ENCODE results near the gene CHAD.
"Not testable (repeated sequence)": the region's sequence is repeated elsewhere in the genome, so short reads cannot be mapped to it uniquely, and the experiment has no call there.

The CHAD gene

DNA sequence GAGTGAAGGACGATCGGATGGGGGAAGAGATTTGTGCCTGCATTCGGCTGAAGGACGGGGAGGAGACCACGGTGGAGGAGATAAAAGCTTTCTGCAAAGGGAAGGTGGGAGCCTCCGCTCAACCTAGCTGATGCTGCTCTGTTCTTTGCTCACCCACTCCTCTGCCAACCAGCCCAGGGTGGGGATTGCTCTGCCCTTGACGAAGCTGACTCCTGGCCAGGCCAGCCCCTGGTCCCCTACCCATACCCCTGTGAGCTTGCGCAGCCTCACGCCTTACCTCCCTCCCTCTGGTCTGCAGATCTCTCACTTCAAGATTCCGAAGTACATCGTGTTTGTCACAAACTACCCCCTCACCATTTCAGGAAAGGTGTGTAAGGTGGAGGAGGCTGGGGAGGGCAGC lies 5.2 kb upstream of the CHAD start:
- DNase-seq, result no peak

DNA sequence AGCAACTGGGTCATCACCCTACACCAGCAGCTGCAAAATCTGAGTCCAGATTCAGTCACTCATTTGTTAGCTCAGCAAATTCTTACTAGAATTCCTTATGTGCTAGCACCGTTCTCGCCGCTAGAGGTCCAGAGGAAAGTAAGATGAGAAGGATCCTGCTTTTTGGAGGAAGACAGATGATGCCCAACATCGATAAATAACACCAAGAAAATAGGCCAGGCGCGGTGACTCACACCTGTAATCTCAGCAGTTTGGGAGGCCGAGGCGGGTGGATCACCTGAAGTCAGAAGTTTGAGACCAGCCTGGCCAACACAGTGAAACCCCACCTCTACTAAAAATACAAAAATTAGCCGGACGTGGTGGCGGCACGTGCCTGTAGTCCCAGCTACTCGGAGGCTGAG lies 4.1 kb upstream of the CHAD start:
- not testable (repeated sequence) for DNase-seq

DNA sequence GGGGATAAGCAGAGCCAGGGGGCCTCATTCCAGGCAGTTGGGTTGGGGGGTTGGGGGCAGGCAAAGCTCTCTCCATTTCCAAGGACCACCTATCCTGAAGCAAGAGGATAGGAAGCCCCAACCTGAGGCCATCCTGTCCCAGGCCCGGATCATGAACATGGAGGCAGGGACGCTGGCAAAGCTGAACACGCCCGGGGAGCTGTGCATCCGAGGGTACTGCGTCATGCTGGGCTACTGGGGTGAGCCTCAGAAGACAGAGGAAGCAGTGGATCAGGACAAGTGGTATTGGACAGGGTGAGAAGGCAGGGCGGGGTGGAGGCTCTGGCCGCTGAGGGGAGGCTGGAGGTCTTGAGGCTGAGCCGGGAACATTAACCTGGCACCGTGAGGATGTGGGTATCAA lies 3.6 kb upstream of the CHAD start:
- no peak for DNase-seq

DNA sequence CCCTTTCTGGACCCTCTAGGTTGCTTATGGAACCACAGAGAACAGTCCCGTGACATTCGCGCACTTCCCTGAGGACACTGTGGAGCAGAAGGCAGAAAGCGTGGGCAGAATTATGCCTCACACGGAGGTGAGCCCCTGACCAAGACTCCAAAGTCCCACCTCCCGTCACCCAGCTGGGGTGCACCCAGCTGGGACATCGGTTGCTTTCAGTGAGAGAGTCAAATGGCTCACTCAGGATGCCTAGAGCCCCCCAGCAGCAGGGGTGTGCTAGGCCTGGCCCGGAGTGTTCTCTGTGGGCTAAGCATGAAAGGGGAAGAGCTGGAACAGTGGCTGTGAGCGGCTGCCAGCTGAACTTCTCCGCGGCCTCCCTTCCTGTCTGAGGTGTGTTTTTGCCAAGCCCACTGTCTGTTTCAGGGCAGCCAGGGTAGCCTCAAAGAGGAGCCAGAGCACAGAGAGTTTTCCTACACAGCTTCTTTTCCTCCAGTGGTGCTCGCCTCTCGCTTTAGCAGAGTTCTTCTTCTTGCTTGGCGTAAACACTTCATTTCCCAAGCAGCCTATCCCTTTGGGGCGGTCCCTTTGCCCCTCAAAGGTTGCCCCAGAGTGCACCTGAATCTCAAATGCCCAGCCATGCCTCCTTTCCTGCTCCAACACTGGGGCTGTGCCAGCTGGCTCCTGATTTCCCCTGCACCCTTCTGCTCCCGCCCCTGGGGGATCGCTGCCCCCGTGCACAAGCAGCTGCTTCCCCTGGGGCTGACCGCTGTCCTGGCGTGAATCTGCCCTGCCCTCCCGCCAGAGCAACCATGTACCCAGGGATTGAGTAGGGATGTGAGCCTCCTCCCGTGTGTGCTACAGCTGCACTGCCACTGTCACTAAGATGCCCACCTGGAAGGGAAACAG lies 2.6 kb upstream of the CHAD start:
- DNase-seq, result peak in 3 of 14 donors; percentile 11 to 21 (median 17)

DNA sequence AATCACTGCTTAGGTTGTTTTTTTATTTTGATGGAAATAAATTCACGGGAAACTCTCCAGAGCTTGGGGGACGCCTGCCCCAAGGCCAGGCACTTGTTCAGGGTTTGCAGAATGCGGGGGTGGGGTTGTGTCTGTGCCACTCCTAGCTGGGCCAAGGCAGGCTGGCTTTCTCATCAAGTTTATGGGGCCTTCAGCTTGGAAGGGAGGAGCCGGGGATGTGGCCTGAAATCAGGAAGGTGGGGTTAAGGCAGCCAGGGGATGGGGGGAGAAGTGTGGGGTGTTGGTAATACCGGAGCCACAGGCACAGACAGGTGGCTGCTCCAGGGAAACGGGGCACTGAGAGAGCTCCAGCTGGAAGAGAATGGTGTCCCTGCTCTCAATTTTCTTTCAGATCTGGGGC lies 1.7 kb upstream of the CHAD start:
- peak in 1 of 14 donors; percentile 61 for DNase-seq

DNA sequence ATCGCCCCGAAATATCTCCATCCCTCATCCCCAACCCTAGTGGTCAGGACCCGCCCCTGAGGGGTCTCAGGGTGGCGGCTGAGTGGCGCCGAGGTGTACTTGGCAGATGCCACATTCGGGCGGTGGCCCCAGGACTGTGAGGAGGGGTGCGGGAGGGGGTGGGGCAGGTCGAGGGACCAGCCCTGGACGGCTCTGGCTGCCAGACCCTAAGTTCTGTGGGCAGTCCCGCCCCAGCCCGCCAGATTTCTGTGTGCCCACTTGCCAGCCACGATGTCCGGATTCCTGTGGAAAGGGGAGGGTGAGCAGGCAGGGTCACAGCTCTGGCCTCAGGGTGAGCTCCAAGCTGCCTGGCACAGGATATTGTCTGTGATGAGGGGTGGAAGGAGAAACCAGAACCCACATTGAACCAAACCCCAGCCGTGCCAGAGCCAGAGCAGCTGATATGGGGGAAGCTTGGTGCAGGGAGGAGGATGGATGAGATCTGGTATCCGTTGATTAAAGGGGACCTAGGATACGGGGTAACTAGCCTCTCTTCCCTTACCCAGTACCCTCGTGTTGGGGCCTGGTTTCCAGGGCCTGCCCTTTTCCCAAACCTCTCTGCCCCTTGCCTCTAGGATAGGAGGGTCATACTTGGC lies 1.1 kb upstream of the CHAD start:
- DNase-seq, result peak in 1 of 14 donors; percentile 44

DNA sequence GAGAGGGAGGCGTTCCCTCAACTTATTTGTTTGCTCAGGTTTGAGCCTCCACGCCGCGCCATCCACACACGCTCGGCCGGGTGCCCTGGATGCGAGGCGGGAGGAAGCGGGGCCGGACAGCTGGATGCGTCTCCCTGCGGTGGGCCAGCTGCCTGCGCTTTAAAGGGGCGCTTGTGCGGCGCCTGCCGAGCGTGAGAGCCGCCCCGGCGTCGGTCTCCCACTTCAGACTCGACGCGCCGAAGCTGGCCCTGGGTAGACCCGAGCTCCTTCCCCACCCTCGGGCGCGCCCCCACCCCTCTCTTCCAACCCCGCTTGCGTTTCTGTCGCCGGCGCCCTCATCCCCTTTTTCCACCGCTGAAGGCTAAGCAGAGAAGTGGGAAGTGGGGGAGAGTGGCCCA lies 527 bp upstream of the CHAD start:
- DNase-seq, result no peak

DNA sequence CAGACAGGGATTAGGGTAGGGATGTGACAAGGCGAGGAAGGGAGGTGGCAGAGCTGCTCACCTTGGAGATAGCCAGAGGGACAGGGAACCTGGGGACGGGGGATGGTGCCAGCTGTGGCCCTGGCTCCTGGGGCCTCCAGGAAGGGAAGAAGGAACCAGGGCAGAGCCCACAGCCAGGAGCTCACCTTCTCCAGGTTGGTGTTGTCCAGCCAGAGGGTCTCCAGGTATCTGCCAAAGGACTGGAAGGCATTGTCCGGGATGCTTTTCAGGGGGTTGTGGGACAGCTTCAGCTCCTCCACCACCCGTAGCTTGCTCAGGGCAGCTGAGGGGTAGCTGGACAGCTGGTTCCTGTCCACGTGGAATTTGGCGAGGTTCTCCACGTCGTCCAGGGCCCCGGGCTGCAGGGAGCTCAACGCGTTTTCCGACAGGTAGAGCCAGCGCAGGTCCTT lies 801 bp downstream of the CHAD start:
- DNase-seq, result peak in 1 of 14 donors; percentile 70

DNA sequence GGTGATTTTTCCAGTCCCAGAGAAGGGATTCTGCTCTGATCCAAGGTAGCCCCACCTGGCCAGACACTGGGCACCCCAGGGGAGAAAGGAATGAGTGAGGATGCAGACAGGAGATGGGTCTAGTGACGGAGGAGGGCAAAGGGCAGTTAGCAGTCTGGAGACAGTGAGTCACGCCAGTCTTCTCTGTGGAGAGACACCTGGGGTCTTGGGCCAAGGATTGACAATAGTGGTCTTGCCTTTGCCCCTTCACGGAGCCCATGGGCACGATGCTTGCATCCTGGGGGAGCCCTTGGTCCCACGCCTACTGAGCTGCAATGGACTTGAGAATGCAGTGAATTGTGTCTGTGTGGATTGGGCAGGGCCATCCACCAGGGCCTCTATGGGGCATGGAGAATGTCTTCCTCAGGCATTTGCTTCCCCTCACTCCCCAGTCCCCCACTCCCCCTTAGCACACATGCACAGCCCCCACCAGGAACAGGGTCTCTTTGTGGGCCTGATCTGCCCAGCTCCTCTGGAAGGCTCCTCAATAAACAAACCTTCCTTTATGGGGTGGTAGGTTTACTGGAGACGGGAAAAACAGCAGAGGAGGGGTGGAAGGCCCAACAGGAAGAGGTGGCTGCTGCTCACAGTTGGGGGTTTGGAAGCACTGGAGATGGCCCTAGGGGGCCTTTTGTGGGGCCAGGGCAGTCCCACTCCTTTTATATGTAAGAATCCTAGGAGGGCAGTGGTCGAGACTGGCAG lies 1.4 kb downstream of the CHAD start:
- DNase-seq, result peak in 1 of 14 donors; percentile 69

DNA sequence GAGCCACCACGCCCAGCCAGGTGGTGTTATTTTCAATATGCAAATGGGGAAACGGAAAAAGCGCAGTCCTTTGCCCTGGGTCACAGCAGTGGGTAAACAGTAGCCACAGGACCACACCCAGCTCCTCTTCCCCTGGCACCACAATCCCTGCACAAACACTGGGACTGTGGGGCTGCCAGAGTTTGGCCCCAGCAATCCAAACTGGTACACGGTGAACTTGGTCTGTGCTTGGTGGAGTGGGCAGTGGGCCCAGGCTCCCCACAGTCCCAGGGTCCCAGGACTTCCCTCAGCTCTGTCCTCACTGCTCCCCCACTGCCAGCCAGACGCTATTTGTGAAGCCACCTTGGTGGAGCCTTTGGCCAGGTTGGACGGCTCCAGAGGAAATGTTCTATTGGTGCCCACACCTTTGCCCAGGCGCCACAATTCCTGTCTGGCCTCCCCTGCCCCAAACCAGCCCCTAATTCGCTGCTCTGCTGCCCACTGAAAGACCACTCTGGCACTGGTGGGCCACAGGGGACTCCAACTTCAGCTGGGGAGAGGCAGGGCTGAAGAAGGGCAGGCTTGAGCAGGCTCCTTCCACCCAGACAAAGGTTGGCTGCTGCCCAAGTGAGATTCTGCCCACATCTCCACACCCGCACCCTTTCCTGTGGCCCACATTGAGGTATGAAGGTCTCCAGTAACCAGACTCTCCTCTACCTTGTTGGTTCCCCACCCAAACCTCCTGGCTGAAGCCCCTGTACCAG lies 2.1 kb downstream of the CHAD start:
- DNase-seq, result peak in 1 of 14 donors; percentile 50

DNA sequence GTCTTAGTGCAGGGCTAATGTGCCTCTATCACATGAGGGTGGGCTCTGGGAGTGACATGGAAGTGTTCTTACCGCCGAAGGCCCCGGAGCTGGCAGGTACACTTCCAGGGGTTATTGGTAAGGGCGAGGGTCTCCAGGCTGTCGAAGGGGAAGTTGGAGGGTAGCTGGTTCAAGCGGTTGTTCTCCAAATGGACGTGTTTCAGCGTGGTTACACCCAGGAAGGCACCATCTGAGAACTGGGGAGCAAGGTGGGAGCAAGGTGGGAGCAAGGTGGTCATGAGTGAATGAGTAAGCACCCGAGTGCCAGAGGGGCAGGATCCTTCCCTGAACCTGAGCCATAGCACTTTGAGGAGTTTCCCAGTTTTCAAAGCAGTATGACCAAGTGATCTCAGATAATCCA lies 3.0 kb downstream of the CHAD start:
- no peak for DNase-seq

DNA sequence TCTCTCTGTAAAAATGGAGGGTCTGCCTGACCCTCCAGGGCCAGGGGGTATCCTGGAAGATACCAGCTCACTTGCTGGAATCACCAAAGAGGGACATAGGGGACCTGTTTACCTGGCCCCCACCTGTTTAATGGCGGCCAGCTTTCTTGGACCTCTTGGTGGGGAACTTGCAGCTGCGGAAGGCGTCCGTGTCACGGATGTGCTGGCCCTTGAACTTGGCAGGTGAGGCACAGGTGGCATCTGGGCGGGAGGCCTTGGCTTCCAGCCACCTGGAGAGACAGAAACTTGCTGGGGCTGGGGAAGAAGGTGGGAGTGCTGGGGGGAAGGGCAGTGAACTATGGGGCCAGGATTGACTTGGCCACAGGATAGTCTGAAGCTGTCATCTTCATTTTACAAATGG lies 3.5 kb downstream of the CHAD start:
- DNase-seq, result no peak

DNA sequence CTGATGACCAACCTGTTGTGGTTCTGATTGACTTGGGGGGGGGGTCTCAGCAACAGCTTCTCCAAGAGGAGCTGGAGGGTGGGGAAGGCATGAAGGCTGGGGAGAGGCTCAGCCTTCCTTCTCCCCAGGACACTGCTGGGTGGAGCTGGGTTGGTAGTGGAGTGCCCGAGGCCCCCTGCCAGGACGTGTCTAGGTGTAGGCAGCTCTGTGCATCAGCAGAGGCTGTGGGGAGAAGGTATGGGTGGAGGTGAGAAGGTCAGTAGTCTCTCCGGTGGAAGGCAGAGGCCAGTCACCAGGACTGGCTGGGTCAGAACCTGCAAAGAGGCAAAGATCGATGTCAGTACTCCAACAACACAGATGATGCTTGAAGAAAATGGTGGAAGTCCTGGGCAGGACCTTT lies 3.9 kb downstream of the CHAD start:
- no peak for DNase-seq

DNA sequence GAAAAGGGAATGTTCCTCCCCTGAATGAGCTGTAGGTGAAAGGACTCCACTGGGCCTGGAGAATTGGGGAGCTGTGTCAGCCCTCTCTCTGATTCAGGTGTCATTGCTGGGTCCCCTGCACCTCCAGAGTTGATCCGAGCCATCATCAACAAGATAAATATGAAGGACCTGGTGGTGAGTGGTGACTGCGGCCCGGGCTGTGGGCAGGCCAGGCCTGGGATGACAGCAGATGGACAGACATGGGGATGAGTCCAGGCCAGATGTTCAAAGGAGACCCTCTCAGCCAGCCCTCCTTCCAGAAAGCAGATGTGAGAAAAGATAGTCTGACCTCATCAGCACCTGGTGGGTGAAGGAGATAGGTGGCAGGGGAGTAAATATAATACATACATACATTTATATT lies 4.6 kb downstream of the CHAD start:
- DNase-seq, result no peak

DNA sequence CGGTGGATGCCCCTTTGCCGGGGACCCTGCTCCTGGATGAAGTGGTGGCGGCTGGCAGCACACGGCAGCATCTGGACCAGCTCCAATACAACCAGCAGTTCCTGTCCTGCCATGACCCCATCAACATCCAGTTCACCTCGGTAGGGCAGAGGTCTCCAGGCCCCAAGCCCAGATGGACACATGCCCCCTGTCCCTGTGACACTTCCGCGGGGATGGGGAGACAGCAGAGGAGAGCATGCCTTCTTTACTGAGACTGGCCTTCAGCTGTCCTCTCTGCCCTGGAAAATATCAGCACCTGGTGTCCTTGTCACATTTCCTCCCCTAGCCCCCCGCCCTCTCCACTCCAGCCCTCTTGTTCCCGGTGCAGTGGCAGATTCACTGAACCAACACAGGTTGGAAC lies 6.2 kb downstream of the CHAD start:
- DNase-seq, result no peak

DNA sequence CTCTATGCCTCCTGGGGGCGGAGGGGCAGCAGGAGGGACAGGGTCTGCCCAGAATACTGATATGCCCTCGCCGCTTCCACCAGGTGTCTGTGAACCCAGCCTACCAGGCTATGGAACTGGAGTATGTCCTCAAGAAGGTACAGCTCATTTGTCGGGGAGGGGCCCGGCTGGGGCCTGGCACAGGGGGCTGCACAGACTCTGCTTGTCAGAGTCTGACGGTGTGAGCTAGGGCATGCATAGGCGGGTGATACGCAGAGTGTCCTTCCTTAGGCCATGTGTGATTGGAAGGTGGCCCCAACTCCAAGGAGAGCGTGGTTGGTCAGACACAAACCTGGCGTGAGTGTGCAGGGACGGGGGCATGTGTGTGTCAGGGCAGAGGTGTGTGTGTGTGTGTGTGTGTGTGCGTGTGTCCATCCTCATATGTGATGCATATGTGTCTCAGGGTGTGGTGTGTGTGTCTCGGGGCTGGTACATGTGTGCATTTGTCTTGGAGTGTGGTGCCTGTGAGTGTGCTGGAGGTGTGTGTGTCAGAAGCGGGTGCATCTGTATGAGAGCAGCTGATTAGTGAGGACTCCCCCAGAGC lies 7.0 kb downstream of the CHAD start:
- DNase-seq, result no peak

DNA sequence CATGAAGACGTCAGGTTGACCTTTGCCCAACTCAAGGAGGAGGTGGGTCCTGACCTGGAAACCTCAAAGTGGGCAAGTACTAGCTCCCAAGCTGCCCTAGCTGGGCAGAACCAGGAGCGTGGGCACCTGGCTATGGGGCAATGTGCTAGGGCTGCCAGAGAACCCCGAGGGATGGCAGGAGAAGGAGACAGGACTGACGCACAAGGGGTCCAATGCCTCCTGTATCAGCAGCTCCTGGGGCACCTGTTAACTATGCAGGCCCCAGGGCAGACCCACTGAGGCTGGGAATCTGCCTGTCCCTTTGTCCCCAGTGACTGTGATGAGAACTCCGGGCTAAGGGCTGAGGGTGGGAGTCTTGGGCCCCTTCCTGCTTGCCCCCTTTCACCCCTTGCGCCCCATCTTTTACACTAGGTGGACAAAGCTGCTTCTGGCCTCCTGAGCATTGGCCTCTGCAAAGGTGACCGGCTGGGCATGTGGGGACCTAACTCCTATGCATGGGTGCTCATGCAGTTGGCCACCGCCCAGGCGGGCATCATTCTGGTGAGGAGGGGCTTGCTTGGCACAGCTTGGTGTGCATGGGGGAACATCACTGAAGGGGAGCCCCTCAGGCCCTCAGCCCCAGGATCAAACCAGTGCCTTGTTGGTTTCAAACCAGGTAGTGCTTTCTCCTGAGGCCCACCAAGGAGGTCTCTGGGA lies 7.7 kb downstream of the CHAD start:
- no peak for DNase-seq

DNA sequence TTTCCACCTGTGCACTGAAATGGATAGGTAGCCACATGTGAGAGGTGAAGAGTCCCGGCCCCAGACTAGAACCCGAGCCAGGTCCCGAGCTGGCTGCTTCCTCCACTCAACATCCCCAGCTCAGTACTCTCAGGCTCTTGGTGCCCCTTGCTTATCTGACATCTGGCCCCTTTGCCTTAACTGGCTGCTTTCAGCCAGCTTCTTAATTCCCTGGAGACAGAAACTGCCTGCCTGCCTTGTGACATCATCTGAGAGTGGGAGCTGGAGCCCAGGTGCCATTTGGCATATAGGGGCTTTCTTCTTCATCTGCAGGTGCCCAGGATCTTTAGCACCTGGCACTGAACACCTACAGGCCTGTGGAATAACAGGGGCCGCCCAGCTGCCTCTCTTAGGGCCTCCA lies 8.9 kb downstream of the CHAD start:
- DNase-seq, result no peak

DNA sequence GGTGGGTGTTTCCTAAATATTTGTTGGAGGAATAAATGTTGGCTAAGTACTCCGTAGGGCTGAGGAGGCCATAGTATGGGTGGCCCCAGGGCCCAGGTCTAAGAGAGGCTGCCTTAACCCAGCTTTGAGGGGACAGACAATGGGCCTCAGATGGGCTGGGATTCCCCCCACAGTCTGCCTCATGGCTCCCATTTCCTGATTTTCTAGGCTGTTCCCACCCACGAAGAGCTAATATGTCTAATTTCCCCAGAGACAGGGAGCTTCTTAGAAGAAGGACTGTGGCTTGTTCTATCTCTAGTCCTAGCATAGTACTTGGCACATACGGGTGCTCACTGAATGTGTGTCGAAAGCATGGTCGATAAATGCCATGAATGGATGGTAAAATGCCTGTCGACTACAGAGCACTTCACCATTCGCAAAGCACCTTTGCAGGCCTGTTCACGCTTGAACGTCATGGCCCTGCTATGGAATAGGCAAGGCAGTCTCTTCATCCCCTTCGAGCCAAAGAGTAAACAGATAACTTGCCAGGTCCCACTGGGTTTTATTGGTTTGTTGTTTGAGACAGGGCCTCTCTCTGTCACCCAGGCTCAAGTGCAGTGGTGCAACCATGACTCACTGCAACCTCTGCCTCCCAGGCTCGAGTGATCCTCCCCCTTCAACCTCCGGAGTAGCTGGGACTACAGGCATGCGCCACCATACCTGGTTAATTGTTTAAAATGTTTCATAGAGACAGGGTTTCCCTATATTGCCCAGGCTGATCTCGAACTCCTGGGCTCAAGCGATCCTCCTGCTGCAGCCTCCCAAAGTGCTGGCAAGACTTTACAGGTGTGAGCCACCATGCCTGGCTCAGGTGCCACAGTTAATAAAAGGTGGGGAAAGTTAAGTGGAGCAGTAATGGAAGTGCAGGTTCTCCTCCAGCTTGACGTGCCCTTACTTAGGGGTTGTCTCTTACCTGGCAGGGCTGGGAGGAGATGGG lies 9.7 kb downstream of the CHAD start:
- no peak for DNase-seq

DNA sequence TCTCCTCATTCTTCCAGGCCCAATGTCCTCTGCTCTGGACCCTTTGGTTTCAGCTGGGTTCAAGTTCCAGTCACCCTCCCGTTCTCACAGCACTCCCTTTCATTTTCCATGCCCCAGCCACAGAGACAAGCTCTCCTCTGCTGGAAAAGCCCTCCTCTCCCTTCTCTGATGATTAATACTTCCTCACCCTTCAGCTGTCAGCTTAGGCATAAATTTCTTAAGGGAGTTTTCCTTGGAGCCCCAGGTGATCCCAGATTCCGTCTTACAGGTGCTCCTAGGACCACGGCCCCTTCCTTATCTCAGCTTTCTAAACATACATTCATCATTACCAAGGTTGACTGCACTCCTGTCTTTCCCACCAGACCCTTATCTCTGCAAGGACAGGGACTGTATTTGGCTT lies 10.4 kb downstream of the CHAD start:
- DNase-seq, result no peak
